Thoracic aorta (tissue), 2 donors: Measurements from ENCODE around the gene GOLPH3L. TPM values are rescaled to one million over a fixed set of nuclear protein-coding genes. Genes with fewer than 3 reads are reported as not detected.

Experiments
- ATAC-seq: fragments of 150-250 bp; one replicate; pipeline ENCODE4 v1.8.0; 2017; ENCODE audit warnings: low read depth; ENCODE audit not compliant: insufficient number of reproducible peaks, low FRiP score
- DNase-seq: peaks from one replicate; pipeline ENCODE4 v3.0.0-alpha.2; 2020; ENCODE audit warnings: low spot score
- H3K27ac ChIP-seq, 2 donors: fragments of 200-600 bp; sonication (generic); 1 replicate in 1 of 2; 2 replicates in 1 of 2; pipeline ENCODE4 v1.5.1; 2016; ENCODE audit warnings: mild to moderate bottlenecking in 2 of 2, moderate library complexity in 2 of 2
- H3K27me3 ChIP-seq: fragments of 200-600 bp; sonication (generic); replicated peaks from 2 replicates; pipeline ENCODE4 v1.6.0; 2016; ENCODE audit warnings: mild to moderate bottlenecking; ENCODE audit not compliant: insufficient read depth
- H3K36me3 ChIP-seq: fragments of 200-600 bp; sonication (generic); one replicate; pipeline ENCODE4 v1.5.1; 2016
- H3K4me1 ChIP-seq, 2 donors: fragments of 200-600 bp; sonication (generic); 1 replicate in 1 of 2; 2 replicates in 1 of 2; pipeline versions ENCODE4 v1.5.1 to v1.6.0; 2016; ENCODE audit warnings: low read depth in 2 of 2, mild to moderate bottlenecking in 1 of 2; ENCODE audit not compliant: control insufficient read depth in 1 of 2
- H3K4me3 ChIP-seq: fragments of 200-600 bp; sonication (generic); 2 replicates; pipeline ENCODE4 v1.5.1; 2016; ENCODE audit warnings: mild to moderate bottlenecking
- H3K9me3 ChIP-seq: fragments of 200-600 bp; sonication (generic); 2 replicates; pipeline ENCODE4 v1.5.1; 2016
- total RNA-seq, 2 donors: library from RNA; depleted of rRNA; stranded (reverse); fragments of >200 nt; gene quantifications; one replicate each; pipeline versions ENCODE4 v1.1.0 to v1.2.3, GENCODE V29; 2016
- TF ChIP-seq, protein P1 (sequence below): fragments of 200-600 bp; sonication (generic); IDR thresholded peaks from one replicate; pipeline ENCODE4 v1.5.1; 2019; ENCODE audit warnings: antibody characterized with exemption

GOLPH3L gene
- total RNA-seq: 10 to 100 TPM; 13.7 to 15.6 TPM

DNA sequence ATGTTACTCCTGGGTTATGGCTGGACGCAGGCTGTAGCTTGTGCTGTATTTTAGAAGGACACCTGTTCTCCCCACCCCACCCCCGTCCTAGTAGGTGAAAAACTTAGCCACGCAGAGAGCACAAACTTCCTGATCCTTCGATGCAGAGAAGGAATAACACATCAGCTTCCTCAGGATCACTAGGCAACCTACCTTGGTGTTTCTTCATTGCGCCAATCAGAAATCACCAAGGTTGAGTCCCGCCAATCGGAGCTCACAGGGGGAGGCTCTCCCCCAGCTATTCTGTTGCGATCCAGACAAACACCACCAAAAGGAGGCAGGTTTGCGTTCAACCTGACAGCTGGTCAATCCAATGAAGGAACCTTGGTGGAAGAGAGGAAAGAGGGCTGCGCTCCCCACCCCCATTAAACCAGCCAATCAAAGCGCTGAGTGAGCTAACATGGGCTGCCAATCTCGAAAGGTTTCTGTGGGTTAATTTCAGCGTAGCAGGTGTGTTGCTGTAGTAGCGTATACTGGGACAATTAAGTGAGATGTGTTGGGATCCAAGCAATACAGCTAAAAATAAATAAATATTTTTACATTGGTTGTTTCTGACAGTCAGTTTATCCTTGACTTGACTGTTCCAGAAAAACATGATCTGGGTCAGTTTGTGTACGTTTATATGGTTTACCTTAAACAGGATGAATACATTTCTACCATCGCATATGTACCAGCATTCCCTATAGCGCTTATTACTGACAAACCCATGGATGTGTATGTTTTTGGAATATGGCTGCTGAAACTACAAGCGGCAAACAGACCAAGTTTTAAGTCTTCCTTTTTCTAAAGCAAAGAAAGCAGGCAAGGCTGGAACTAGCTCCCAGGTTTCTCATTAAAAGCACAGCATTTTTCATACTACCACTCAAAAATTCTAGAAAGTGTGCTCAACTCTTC, at the start of gene GOLPH3L:
GOLPH3L (minus strand) TSS at position 160 of the 933 bp plus-strand sequence. CDS start 2,316 bp downstream, outside the sequence.
- peaks cover 10 to 20% of the 10 kb centered on the region in 2 donors for H3K4me1 ChIP-seq
- peak within 1 kb of the TSS; percentile 85 for H3K4me3 ChIP-seq
- no peaks in the 10 kb centered on the region for H3K9me3 ChIP-seq
- H3K36me3 ChIP-seq: peaks cover 8% of the 10 kb centered on the region
- H3K27ac ChIP-seq: peak within 1 kb of the TSS; percentile 33 to 48
- TF ChIP-seq, protein P1, sequence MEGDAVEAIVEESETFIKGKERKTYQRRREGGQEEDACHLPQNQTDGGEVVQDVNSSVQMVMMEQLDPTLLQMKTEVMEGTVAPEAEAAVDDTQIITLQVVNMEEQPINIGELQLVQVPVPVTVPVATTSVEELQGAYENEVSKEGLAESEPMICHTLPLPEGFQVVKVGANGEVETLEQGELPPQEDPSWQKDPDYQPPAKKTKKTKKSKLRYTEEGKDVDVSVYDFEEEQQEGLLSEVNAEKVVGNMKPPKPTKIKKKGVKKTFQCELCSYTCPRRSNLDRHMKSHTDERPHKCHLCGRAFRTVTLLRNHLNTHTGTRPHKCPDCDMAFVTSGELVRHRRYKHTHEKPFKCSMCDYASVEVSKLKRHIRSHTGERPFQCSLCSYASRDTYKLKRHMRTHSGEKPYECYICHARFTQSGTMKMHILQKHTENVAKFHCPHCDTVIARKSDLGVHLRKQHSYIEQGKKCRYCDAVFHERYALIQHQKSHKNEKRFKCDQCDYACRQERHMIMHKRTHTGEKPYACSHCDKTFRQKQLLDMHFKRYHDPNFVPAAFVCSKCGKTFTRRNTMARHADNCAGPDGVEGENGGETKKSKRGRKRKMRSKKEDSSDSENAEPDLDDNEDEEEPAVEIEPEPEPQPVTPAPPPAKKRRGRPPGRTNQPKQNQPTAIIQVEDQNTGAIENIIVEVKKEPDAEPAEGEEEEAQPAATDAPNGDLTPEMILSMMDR: no peak
- H3K27me3 ChIP-seq: no peaks in the 10 kb centered on the region
- peak; percentile 99 for ATAC-seq
- peak; percentile 77 for DNase-seq

DNA sequence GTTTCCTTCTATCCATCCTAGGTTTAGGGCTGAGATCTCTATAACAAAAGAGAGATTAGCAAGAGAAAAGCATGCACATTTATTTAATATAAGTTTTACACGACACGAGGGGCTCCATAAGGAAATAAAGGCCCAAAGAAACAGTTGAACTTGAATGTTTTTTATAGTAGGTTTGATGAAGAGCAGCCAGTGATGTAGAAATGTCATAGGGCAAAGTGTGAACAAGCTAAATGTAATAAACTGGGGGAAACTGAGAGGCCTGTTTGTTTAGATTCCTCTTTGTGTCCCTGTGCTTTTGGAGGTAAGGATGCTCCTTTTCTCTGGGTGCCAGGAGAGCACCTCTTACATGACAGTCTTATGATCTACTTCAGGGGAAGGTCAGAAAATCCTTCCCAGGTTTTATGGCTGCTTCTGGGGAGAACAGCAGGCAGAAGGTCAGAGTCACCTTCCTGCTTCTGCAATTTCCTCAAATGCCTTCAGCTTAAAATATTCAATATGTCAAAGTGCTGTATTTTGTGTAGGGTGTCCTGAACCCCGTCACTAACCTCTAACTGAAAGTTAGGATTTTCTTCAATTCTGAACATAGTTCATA, 33.3 kb upstream of the GOLPH3L start:
- no peak overlapping the region for H3K4me3 ChIP-seq
- no peaks in the 10 kb centered on the region for H3K36me3 ChIP-seq
- H3K27ac ChIP-seq: no peak overlapping the region
- H3K9me3 ChIP-seq: no peaks in the 10 kb centered on the region
- DNase-seq (no peak), ATAC-seq (no peak)
- TF ChIP-seq, protein P1: no peak
- H3K4me1 ChIP-seq: no peaks in the 10 kb centered on the region
- no peaks in the 10 kb centered on the region for H3K27me3 ChIP-seq

DNA sequence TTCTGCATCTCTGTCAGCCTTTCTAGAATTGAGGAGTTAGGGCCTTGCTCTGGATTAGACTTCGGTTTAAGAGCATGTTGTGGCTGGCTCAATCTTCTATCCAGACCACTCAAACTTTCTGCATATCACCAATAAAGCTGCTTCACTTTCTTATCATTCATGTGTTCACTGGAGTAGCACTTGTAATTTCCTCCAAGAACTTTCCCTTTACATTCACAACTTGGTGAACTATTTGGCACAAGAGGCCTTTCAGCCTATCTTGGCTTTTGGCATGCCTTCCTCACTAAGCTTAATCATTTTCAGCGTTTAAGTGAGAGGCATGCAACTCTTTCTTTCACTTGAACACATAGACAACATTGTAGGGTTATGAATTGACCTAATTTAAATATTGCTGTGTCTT, 27.4 kb upstream of the GOLPH3L start:
- no peak overlapping the region for H3K4me3 ChIP-seq
- TF ChIP-seq, protein P1: no peak
- no peak overlapping the region for H3K27ac ChIP-seq

DNA sequence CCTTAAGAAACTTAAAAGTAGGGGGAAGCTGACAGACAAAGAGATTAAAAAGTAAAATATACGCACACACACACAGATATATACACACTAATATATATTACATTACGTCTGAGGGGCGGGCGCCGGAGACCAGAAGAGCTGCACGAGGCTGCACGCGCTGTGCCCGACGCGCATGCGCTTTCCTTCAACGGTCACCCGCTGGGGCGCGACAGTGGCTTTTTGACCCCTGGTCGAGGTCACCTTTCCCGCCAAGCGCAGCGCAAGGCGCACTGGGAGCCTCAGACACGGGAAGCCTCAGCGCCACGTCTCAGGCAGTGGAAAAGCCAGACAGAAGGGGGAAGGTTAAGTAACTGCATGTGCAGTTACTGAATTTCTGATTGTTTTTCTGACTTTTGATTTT, 23.7 kb upstream of the GOLPH3L start, which contains the start of gene HORMAD1:
HORMAD1 (minus strand) TSS at position 193 of the 400 bp plus-strand sequence. CDS start 1,390 bp downstream, outside the sequence.
- H3K9me3 ChIP-seq: no peaks in the 10 kb centered on the region
- no peaks in the 10 kb centered on the region for H3K36me3 ChIP-seq
- H3K27me3 ChIP-seq: no peaks in the 10 kb centered on the region
- H3K4me1 ChIP-seq: no peaks in the 10 kb centered on the region
- no peak for ATAC-seq
- H3K27ac ChIP-seq: no peak within 1 kb of the TSS
- TF ChIP-seq, protein P1: no peak
- DNase-seq: no peak
- H3K4me3 ChIP-seq: no peak within 1 kb of the TSS

More for the DNA sequence above, 27.4 kb upstream of the GOLPH3L start:
- DNase-seq (no peak), ATAC-seq (no peak)
- no peaks in the 10 kb centered on the region for H3K27me3 ChIP-seq
- no peaks in the 10 kb centered on the region for H3K9me3 ChIP-seq
- no peaks in the 10 kb centered on the region for H3K36me3 ChIP-seq
- H3K4me1 ChIP-seq: no peaks in the 10 kb centered on the region

DNA sequence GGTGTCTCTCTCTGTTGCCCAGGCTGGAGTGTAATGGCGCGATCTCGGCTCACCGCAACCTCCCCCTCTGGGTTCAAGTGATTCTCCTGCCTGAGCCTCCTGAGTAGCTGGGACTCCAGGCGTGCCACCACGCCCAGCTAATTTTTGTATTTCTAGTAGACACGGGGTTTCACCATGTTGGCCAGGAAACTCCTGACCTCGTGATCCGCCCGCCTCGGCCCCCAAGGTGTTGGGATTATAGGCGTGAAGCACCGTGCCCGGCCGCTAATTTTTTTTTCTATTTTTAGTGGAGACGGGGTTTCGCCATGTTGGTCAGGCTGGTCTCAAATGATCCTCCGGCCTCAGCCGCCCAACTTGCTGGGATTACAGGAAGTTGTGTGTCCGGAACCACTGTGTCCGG, 23.1 kb upstream of the GOLPH3L start:
- no peak for ATAC-seq
- DNase-seq: no peak
- no peaks in the 10 kb centered on the region for H3K9me3 ChIP-seq

More for the DNA sequence above, 23.1 kb upstream of the GOLPH3L start:
- TF ChIP-seq, protein P1: no peak
- H3K36me3 ChIP-seq: no peaks in the 10 kb centered on the region
- H3K4me3 ChIP-seq: no peak overlapping the region
- H3K27ac ChIP-seq: no peak overlapping the region
- H3K27me3 ChIP-seq: no peaks in the 10 kb centered on the region
- H3K4me1 ChIP-seq: no peaks in the 10 kb centered on the region
